GM21576 (cell line): ENCODE results near the gene NINL.

Experiments
- ATAC-seq: cut with Tn5 transposase; IDR thresholded peaks from one replicate; pipeline ENCODE4 v1.9.1; 2021; ENCODE audit warnings: mild to moderate bottlenecking, moderate library complexity; ENCODE audit not compliant: unreplicated experiment

Gene NINL

GRCh38 chr20:25533920-25534700 is 51.2 kb downstream of the NINL start:
- ATAC-seq = no peak

- no peak for ATAC-seq
Observed at GRCh38 chr20:25532971-25533391, 52.4 kb downstream of the NINL start.

- no peak for ATAC-seq
Observed at GRCh38 chr20:25532015-25532751, 53.1 kb downstream of the NINL start.

GRCh38 chr20:25529295-25529951 is 55.9 kb downstream of the NINL start:
- ATAC-seq = no peak

GRCh38 chr20:25527949-25528348 is 57.4 kb downstream of the NINL start:
- no peak for ATAC-seq

- no peak for ATAC-seq
Observed at GRCh38 chr20:25526446-25526845, 58.9 kb downstream of the NINL start.

- no peak for ATAC-seq
Observed at GRCh38 chr20:25525867-25526266, 59.5 kb downstream of the NINL start.

GRCh38 chr20:25525295-25525694 is 60.0 kb downstream of the NINL start:
- no peak for ATAC-seq

GRCh38 chr20:25521382-25521781 is 63.9 kb downstream of the NINL start:
- ATAC-seq = no peak

GRCh38 chr20:25517124-25517523 is 68.2 kb downstream of the NINL start:
- no peak for ATAC-seq

GRCh38 chr20:25514747-25515340 is 70.5 kb downstream of the NINL start:
- ATAC-seq = no peak

- no peak for ATAC-seq
Observed at GRCh38 chr20:25514195-25514594, 71.1 kb downstream of the NINL start.

- no peak for ATAC-seq
Observed at GRCh38 chr20:25512709-25513108, 72.6 kb downstream of the NINL start.

GRCh38 chr20:25511183-25511582 is 74.1 kb downstream of the NINL start:
- no peak for ATAC-seq

GRCh38 chr20:25510721-25511120 is 74.6 kb downstream of the NINL start:
- ATAC-seq = no peak

- ATAC-seq = no peak
Observed at GRCh38 chr20:25510202-25510601, 75.1 kb downstream of the NINL start.

GRCh38 chr20:25509084-25509483 is 76.2 kb downstream of the NINL start:
- ATAC-seq = no peak

- no peak for ATAC-seq
Observed at GRCh38 chr20:25508083-25508770, 77.1 kb downstream of the NINL start.

- ATAC-seq = no peak
Observed at GRCh38 chr20:25507385-25508082, 77.8 kb downstream of the NINL start.
